HUES48 (cell line): Measurements from ENCODE around the gene ZNF566.

Experiments
- H3K27ac ChIP-seq: one replicate; pipeline ENCODE4 v1.7.0; 2013; ENCODE audit warnings: low read depth, low read length, inconsistent platforms
- H3K27me3 ChIP-seq: 2 replicates; pipeline ENCODE4 v1.6.1; 2013; ENCODE audit warnings: mild to moderate bottlenecking, low read length; ENCODE audit not compliant: control insufficient read depth, insufficient read depth
- H3K36me3 ChIP-seq: 2 replicates; pipeline ENCODE4 v1.6.1; 2013; ENCODE audit warnings: low read length; ENCODE audit not compliant: control insufficient read depth, insufficient read depth
- H3K4me1 ChIP-seq: 2 replicates; pipeline ENCODE4 v1.6.1; 2013; ENCODE audit warnings: mild to moderate bottlenecking, low read length; ENCODE audit not compliant: control insufficient read depth, insufficient read depth
- H3K4me3 ChIP-seq: 2 replicates; pipeline ENCODE4 v1.5.1; 2013; ENCODE audit warnings: mild to moderate bottlenecking, low read depth, low read length
- H3K9ac ChIP-seq: 2 replicates; pipeline ENCODE4 v1.6.1; 2013; ENCODE audit warnings: mild to moderate bottlenecking, low read depth, low read length, moderate library complexity
- H3K9me3 ChIP-seq: 2 replicates; pipeline ENCODE4 v1.6.1; 2013; ENCODE audit warnings: low read length; ENCODE audit not compliant: control insufficient read depth, insufficient read depth

Gene ZNF566

DNA sequence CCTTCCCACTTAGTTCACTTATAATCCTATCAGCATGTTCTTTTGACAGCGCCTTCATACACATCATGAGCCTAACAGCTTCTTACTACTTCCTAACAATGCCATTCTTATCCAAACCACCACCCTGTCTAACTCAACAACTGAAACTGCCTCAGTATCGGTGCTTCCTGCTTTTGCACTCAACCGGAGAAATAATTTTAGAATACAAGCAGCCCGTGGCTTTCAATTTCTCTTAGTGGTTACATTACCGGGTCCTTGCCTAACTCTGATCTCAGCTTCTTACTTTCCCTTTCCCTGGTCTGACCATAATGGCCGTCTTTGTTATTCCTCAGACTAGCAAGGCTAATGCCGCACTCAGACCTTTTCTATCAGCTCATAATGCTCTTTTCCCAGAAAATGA lies 87.9 kb downstream of the ZNF566 start:
- Histone ChIP-seq H3K27ac (no peak overlapping the region), H3K4me1 (no peaks in the 10 kb centered on the region), H3K4me3 (no peak overlapping the region), H3K27me3 (no peaks in the 10 kb centered on the region), H3K9me3 (peaks cover 22% of the 10 kb centered on the region), H3K36me3 (peaks cover 77% of the 10 kb centered on the region), H3K9ac (no peak overlapping the region)

DNA sequence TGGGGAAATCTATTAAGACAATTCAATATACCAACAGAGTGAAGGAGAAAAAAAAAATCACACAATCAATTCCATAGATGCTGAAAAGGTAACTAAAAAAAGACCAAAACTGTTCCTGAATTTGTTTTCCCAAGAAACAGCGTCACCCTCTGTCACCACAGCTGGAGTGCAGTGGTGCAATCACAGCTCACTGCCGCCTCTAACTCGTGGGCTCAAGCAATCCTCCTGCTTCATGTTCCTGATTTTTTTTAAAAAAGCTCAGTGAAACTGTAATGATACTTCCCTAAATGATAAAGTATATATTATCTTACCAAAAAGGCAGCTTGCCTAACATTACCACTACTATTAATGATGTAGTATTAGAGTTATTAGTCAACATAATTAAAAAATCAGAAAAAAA lies 90.8 kb downstream of the ZNF566 start:
- H3K9ac ChIP-seq = no peak overlapping the region
- no peak overlapping the region for H3K4me3 ChIP-seq
- H3K27me3 ChIP-seq = no peaks in the 10 kb centered on the region
- H3K27ac ChIP-seq = no peak overlapping the region
- peaks cover 69% of the 10 kb centered on the region for H3K36me3 ChIP-seq
- peaks cover 42% of the 10 kb centered on the region for H3K9me3 ChIP-seq
- H3K4me1 ChIP-seq = no peaks in the 10 kb centered on the region
